GM18498 (cell line): ENCODE data around the gene FBXO7.
"Not testable (repeated sequence)": the region's sequence is repeated elsewhere in the genome, so short reads cannot be mapped to it uniquely, and the experiment has no call there.

Experiments used
- ATAC-seq: cut with Tn5 transposase; IDR thresholded peaks from one replicate; pipeline ENCODE4 v1.9.1; 2021; ENCODE audit warnings: mild to moderate bottlenecking, moderate library complexity; ENCODE audit not compliant: unreplicated experiment

Gene FBXO7

GRCh38 chr22:32474635-32475467 is at the start of gene FBXO7:
TSS of gene FBXO7 (plus strand) at chr22:32474811. CDS start at chr22:32475003, 192 bp downstream.
- ATAC-seq = peak; percentile 79

- ATAC-seq = no peak
Observed at GRCh38 chr22:32426881-32427280, 47.7 kb upstream of the FBXO7 start.

GRCh38 chr22:32430352-32430751 is 44.3 kb upstream of the FBXO7 start:
- ATAC-seq = no peak

- ATAC-seq = no peak
Observed at GRCh38 chr22:32444068-32444467, 30.5 kb upstream of the FBXO7 start.

- no peak for ATAC-seq
Observed at GRCh38 chr22:32446321-32446720, 28.3 kb upstream of the FBXO7 start.

- ATAC-seq = no peak
Observed at GRCh38 chr22:32448980-32449379, 25.6 kb upstream of the FBXO7 start.

- ATAC-seq = no peak
Observed at GRCh38 chr22:32457031-32457430, 17.6 kb upstream of the FBXO7 start.

- no peak for ATAC-seq
Observed at GRCh38 chr22:32462452-32462851, 12.2 kb upstream of the FBXO7 start.

GRCh38 chr22:32465661-32466060 is 8.9 kb upstream of the FBXO7 start:
- no peak for ATAC-seq

GRCh38 chr22:32466496-32466895 is 8.1 kb upstream of the FBXO7 start:
- no peak for ATAC-seq

GRCh38 chr22:32469799-32470212 is 4.8 kb upstream of the FBXO7 start:
- ATAC-seq = no peak

- no peak for ATAC-seq
Observed at GRCh38 chr22:32473388-32473952, 1.1 kb upstream of the FBXO7 start.

- ATAC-seq = peak; percentile 14
Observed at GRCh38 chr22:32475468-32476010, 928 bp downstream of the FBXO7 start.

- ATAC-seq = no peak
Observed at GRCh38 chr22:32476281-32477195, 1.9 kb downstream of the FBXO7 start.

GRCh38 chr22:32477596-32477995 is 3.0 kb downstream of the FBXO7 start:
- no peak for ATAC-seq

- not testable (repeated sequence) for ATAC-seq
Observed at GRCh38 chr22:32478552-32478951, 3.9 kb downstream of the FBXO7 start.

- no peak for ATAC-seq
Observed at GRCh38 chr22:32478994-32479393, 4.4 kb downstream of the FBXO7 start.

- ATAC-seq = no peak
Observed at GRCh38 chr22:32480238-32480637, 5.6 kb downstream of the FBXO7 start.

- ATAC-seq = no peak
Observed at GRCh38 chr22:32482708-32483107, 8.1 kb downstream of the FBXO7 start.

GRCh38 chr22:32486656-32487390 is 12.2 kb downstream of the FBXO7 start:
- ATAC-seq = no peak
